ENCODE results near the gene ZCCHC7.

DNA sequence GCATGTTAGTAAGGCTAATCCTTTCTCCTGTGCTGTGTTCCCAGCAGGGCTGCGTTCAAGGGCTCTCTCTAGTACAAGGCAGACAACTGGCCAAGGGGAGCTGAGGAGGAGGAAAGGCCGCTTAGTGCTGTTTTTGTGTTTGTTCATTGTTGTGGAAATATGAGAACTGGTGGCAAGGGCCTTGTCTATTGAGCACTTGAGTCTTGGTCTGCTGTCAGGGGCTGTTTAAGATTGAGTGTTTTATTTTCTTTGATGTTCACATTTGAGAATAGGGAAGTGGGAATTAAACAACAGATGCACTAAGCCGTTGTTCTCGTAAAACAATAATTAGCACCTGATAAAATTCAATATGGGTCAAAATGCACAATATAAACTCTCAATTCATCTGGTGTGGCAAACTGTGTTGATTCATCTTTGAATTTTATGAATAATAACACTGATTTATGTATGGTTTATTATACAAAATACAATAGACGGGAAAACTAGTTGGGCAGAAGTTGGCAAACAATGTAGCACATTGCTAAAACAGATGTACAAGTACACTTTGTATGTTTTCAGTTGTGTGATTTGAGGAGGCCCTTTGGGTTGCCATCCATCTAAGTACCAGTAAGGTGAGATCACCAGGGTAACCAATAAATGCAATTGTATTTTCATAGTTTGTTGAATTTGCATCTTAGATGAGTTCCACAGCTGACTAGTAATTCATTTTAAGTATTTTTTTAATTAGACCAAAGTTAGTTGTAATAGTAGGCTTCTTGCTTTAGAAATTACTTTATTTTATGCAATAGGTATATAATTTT, 204.5 kb downstream of the ZCCHC7 start:
- TF ChIP-seq, protein P1, sequence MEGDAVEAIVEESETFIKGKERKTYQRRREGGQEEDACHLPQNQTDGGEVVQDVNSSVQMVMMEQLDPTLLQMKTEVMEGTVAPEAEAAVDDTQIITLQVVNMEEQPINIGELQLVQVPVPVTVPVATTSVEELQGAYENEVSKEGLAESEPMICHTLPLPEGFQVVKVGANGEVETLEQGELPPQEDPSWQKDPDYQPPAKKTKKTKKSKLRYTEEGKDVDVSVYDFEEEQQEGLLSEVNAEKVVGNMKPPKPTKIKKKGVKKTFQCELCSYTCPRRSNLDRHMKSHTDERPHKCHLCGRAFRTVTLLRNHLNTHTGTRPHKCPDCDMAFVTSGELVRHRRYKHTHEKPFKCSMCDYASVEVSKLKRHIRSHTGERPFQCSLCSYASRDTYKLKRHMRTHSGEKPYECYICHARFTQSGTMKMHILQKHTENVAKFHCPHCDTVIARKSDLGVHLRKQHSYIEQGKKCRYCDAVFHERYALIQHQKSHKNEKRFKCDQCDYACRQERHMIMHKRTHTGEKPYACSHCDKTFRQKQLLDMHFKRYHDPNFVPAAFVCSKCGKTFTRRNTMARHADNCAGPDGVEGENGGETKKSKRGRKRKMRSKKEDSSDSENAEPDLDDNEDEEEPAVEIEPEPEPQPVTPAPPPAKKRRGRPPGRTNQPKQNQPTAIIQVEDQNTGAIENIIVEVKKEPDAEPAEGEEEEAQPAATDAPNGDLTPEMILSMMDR (IDR thresholded peaks at IDR 0.05 in 2 of 3, conservative IDR thresholded peaks at IDR 0.05 in 1 of 3; ENCODE audit: borderline replicate concordance in 1 of 3, insufficient read depth in 1 of 3, low read depth in 2 of 3, low read length in 2 of 3): no peak
- TF ChIP-seq EZH2 (IDR thresholded peaks at IDR 0.05) (no peak), POLR2A (IDR thresholded peaks at IDR 0.05; ENCODE audit: borderline replicate concordance, extremely low read depth, insufficient read depth, insufficient read length) (no peak), ZNF274 (IDR thresholded peaks at IDR 0.05; ENCODE audit: low read depth, low read length) (no peak), YY1 (IDR thresholded peaks at IDR 0.05; ENCODE audit: extremely low read depth, insufficient replicate concordance, low read depth, low read length) (no peak), SP1 (IDR thresholded peaks at IDR 0.05; ENCODE audit: low read depth) (no peak)
- TF ChIP-seq, protein P2, sequence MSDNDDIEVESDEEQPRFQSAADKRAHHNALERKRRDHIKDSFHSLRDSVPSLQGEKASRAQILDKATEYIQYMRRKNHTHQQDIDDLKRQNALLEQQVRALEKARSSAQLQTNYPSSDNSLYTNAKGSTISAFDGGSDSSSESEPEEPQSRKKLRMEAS (IDR thresholded peaks at IDR 0.05): no peak

Data from HCT116 (cell line).